ENCODE measurements around the gene PTPRG.

- TF ChIP-seq ARID4A (CRISPR knock-in tag; IDR thresholded peaks at IDR 0.05; ENCODE audit: borderline replicate concordance) (no peak), HNRNPH1 (optimal IDR thresholded peaks at IDR 0.05; ENCODE audit: low read depth, low read length) (no peak), CTCF (CRISPR knock-in tag; IDR thresholded peaks at IDR 0.05) (no peak), POLR2AphosphoS5 (IDR thresholded peaks at IDR 0.05; ENCODE audit: low read depth, low read length) (no peak), NR2F1 (CRISPR knock-in tag; IDR thresholded peaks at IDR 0.05) (no peak), ATF4 (CRISPR knock-in tag; IDR thresholded peaks at IDR 0.05) (no peak), EP300 (IDR thresholded peaks at IDR 0.05; ENCODE audit: low read depth in 2 of 2, low read length in 2 of 2) (no peak), EP300 (CRISPR knock-in tag; IDR thresholded peaks at IDR 0.05; ENCODE audit: borderline replicate concordance) (no peak), XRCC5 (optimal IDR thresholded peaks at IDR 0.05; ENCODE audit: low read length) (no peak)
Observed at GRCh38 chr3:62276658-62277180, 715.3 kb downstream of the PTPRG start.

All from HepG2 (cell line).